Measurements from ENCODE around the gene SPATA13.
A peak's percentile ranks its signal among the peaks of the same experiment; 100 is the strongest.

SPATA13 gene

GRCh38 chr13:24233351-24233901 lies 72.9 kb downstream of the SPATA13 start:
- no peak for TF ChIP-seq CTCF (IDR thresholded peaks at IDR 0.05; ENCODE audit: unreplicated experiment in 3 of 3)
- Mint-ChIP-seq H3K9me3 (no peaks in the 10 kb centered on the region), H3K4me3 (peak overlapping the region in 2 of 3 experiments; percentile 36 to 42), H3K36me3 (ENCODE audit: low read depth) (no peaks in the 10 kb centered on the region), H3K27ac (peak overlapping the region; percentile 76 to 86 (median 81)), H3K27me3 (ENCODE audit: low read depth) (no peaks in the 10 kb centered on the region), H3K4me1 (peaks cover 24% of the 10 kb centered on the region)

- no peaks in the 10 kb centered on the region for H3K36me3 Mint-ChIP-seq (ENCODE audit: low read depth)
- H3K27me3 Mint-ChIP-seq (ENCODE audit: low read depth): no peaks in the 10 kb centered on the region
- peak overlapping the region in 1 of 3 experiments; percentile 81 for H3K27ac Mint-ChIP-seq
- H3K4me3 Mint-ChIP-seq: no peak overlapping the region
- no peak for TF ChIP-seq CTCF (IDR thresholded peaks at IDR 0.05; ENCODE audit: unreplicated experiment in 3 of 3)
- H3K9me3 Mint-ChIP-seq: no peaks in the 10 kb centered on the region
- peaks cover 32% of the 10 kb centered on the region for H3K4me1 Mint-ChIP-seq
Measured at GRCh38 chr13:24234200-24234915, 73.8 kb downstream of the SPATA13 start.

- TF ChIP-seq CTCF (IDR thresholded peaks at IDR 0.05; ENCODE audit: unreplicated experiment in 3 of 3): no peak
- Mint-ChIP-seq H3K27ac (no peak overlapping the region), H3K36me3 (ENCODE audit: low read depth) (no peaks in the 10 kb centered on the region), H3K4me3 (no peak overlapping the region), H3K4me1 (peaks cover 28% of the 10 kb centered on the region), H3K9me3 (no peaks in the 10 kb centered on the region), H3K27me3 (ENCODE audit: low read depth) (no peaks in the 10 kb centered on the region)
Measured at GRCh38 chr13:24237356-24237755, 76.8 kb downstream of the SPATA13 start.

GRCh38 chr13:24241336-24241735 lies 80.8 kb downstream of the SPATA13 start:
- Mint-ChIP-seq H3K36me3 (ENCODE audit: low read depth) (no peaks in the 10 kb centered on the region), H3K27ac (no peak overlapping the region), H3K27me3 (ENCODE audit: low read depth) (no peaks in the 10 kb centered on the region), H3K4me3 (no peak overlapping the region), H3K9me3 (no peaks in the 10 kb centered on the region), H3K4me1 (peaks cover 9% of the 10 kb centered on the region)
- no peak for TF ChIP-seq CTCF (IDR thresholded peaks at IDR 0.05; ENCODE audit: unreplicated experiment in 3 of 3)

GRCh38 chr13:24242100-24242499 lies 81.6 kb downstream of the SPATA13 start:
- TF ChIP-seq CTCF (IDR thresholded peaks at IDR 0.05; ENCODE audit: unreplicated experiment in 3 of 3): no peak
- no peak overlapping the region for H3K4me3 Mint-ChIP-seq
- no peaks in the 10 kb centered on the region for H3K9me3 Mint-ChIP-seq
- H3K4me1 Mint-ChIP-seq: peaks cover 9% of the 10 kb centered on the region
- peaks cover 3% of the 10 kb centered on the region for H3K36me3 Mint-ChIP-seq (ENCODE audit: low read depth)
- no peak overlapping the region for H3K27ac Mint-ChIP-seq
- H3K27me3 Mint-ChIP-seq (ENCODE audit: low read depth): no peaks in the 10 kb centered on the region

GRCh38 chr13:24243302-24243701 lies 82.8 kb downstream of the SPATA13 start:
- Mint-ChIP-seq H3K4me1 (peaks cover 9% of the 10 kb centered on the region), H3K27ac (no peak overlapping the region), H3K36me3 (ENCODE audit: low read depth) (peaks cover 3% of the 10 kb centered on the region), H3K4me3 (no peak overlapping the region), H3K27me3 (ENCODE audit: low read depth) (peaks cover 3% of the 10 kb centered on the region), H3K9me3 (no peaks in the 10 kb centered on the region)
- no peak for TF ChIP-seq CTCF (IDR thresholded peaks at IDR 0.05; ENCODE audit: unreplicated experiment in 3 of 3)
